Activated T-cell treated with anti-CD3 and anti-CD28 coated beads for 24 hours (primary cell): ENCODE results near the gene HOXD13.

ENCODE experiments used
- DNase-seq: peaks from one replicate; pipeline ENCODE4 v3.0.0-alpha.2; 2020; ENCODE audit warnings: low read depth

The HOXD13 gene

GRCh38 chr2:176081376-176081836 lies 11.1 kb upstream of the HOXD13 start:
- no peak for DNase-seq

GRCh38 chr2:176081837-176082524 lies 10.5 kb upstream of the HOXD13 start:
- DNase-seq = no peak

GRCh38 chr2:176082525-176082823 lies 10.0 kb upstream of the HOXD13 start:
- no peak for DNase-seq

DNA sequence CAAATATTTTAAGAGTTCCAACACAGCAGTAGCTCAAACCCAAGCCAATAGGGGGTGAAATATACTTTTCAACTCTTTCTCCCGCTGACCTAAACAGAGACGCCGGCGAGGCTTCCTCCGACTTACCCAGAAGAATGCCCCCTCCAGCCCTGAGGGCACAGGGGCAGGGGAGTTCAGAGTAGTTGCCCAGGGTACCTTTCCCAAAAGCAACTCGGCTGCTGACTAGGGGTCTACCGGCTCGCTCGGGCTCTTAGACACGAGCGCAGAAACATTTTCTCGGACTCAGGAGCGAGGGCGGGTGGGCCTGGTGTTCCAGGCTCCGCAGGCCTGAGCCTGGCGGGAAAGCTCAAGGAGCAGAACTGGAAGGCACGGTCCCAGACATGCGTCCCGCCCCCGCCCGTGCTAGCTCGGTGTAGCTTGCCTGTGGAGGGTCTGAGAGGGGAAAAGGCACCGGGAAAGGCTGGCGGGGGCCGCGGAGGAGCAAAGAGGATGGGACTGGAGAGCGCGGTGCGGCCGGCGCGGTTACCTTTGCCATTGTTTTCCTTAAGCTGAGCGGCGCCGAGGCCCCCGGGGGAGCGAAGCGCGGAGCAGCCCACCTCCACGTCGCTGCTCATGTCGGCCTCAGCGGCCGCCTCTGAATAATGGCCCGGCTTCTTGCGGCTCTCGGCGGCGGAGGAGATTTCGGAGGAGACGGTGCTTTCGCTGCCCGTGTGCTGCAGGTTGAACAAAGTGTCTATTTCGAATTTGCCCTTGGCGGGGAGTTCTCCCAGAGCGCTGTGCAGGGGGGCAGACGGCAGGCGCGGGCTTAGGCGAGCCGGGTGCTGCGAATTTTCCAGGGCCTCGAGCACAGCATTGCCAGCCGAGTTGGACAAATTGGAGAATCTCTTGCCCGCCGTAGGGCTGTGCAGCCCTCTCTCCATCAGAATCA lies 9.4 kb upstream of the HOXD13 start:
- DNase-seq = no peak

- DNase-seq = no peak
Observed at GRCh38 chr2:176083796-176084261, 8.7 kb upstream of the HOXD13 start, which contains the start of gene EVX2. Gene EVX2 (minus strand): TSS chr2:176083962. CDS start chr2:176083776, 186 bp downstream.

- DNase-seq = no peak
Observed at GRCh38 chr2:176084611-176085119, 7.9 kb upstream of the HOXD13 start.

GRCh38 chr2:176085120-176085788 lies 7.3 kb upstream of the HOXD13 start:
- no peak for DNase-seq

DNA sequence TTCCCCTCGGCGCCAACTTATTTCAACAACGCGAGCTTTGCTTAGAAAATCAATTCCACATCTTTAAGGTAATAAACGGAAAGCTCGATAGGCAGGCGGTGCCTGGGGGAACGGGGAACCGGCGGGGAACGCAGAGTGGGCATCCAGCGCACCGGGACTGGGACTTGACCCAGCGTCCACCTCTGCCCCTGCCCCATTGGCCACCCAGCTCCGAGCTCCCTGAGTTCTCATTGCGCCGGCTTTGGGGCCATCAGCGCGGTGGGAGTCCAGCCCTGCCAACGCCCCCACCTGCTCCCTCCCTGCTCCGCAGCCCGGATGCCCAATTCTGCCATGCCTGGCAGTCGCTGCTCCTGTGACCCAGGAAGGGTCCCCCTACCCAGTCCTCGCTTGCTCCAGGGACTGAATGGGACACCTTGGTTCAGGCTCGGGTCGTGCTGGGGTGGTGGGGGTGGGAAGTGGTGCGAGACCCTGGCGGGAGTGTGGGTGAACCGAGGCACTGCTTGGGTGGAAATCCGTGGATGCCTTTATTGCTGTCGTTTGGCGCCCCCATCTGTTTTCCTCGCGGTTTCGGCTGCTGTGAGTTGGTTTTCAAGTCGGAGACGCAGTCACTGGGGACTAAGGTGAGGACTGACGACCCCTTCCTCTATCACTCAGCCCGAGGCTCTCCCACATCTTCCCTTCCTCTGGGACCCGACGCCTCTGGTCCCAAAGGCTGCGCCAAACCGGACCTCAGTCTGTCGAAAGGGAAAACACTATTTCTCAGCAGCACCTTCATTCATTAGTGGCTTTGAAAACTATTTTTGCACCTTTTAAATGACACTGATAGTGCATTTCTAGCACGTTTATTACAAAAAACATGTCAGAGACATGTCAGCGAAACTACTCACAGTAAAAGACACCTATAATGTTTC lies 6.4 kb upstream of the HOXD13 start:
- DNase-seq = no peak

DNA sequence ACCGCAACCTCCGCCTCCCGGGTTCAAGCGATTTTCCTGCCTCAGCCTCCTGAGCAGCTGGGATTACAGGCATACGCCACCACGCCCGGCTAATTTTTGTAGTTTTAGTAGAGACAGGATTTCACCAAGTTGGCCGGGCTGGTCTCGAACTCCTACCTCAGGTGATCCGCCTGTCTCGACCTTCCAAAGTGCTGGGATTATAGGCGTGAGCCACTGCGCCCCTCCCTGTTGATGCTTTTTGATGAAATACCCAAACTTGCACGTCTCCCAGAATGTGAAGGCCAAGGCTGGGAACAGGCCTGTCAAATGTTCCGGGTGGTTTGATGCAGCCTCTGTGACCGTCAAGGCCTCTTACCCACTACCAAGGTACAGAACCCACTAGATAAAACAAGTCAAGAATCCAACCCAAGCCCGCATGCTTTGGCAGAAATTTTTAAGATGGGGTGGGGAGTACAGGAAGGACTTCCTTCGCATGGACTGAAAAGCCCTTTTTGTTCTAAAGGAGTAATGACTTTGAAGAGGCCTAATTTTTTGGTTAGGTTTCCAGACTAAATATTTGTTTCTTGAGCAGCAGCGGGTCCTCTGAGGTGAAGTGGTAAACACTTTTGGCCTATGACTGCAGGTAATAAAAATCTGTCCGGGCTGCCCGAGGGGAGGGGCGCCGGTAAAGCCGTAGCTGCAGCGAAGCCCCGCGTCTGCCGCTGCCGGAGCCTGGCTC lies 5.0 kb upstream of the HOXD13 start:
- no peak for DNase-seq

- DNase-seq = no peak
Observed at GRCh38 chr2:176088048-176088936, 4.2 kb upstream of the HOXD13 start.

GRCh38 chr2:176088937-176089842 lies 3.3 kb upstream of the HOXD13 start:
- DNase-seq = no peak

- DNase-seq = no peak
Observed at GRCh38 chr2:176089843-176090395, 2.6 kb upstream of the HOXD13 start.

- no peak for DNase-seq
Observed at GRCh38 chr2:176090862-176091261, 1.7 kb upstream of the HOXD13 start.

- no peak for DNase-seq
Observed at GRCh38 chr2:176091329-176092258, 927 bp upstream of the HOXD13 start.

DNA sequence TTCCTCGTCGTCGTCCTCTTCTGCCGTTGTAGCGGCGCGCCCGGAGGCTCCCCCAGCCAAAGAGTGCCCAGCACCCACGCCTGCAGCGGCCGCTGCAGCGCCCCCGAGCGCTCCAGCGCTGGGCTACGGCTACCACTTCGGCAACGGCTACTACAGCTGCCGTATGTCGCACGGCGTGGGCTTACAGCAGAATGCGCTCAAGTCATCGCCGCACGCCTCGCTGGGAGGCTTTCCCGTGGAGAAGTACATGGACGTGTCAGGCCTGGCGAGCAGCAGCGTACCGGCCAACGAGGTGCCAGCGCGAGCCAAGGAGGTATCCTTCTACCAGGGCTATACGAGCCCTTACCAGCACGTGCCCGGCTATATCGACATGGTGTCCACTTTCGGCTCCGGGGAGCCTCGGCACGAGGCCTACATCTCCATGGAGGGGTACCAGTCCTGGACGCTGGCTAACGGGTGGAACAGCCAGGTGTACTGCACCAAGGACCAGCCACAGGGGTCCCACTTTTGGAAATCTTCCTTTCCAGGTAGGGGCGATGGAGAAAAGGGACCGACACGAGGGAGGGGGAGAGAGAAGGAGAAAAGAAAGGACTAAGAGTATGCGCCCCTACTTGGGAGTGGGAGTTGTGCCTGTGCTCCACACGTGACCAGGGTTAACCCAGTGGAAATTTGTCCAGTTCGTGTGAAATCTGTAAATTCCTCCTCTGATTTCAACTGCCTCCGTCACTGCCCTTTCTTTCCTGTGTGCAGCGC lies 800 bp downstream of the HOXD13 start:
- no peak for DNase-seq

DNA sequence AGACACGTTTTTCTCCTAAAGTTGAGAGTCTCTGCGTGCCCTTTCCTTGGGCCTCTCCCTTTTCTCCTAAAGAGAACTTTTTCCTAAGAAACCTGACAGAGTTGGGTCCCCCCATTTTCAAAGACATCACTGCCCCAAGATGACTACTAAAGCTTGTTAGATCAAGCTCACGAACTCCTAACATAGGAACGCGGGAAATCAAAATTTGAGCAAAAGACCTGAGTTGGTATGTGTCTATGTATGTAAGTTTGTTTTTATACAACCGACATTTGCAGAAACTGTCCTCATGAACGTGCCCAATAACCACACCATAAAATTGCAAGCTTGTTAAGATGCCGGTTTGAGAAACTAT lies 1.4 kb downstream of the HOXD13 start:
- DNase-seq = no peak
